Globus pallidus (tissue), 1 donor: Measurements from ENCODE around the gene CHAC2.
"Not testable (repeated sequence)": the region's sequence is repeated elsewhere in the genome, so short reads cannot be mapped to it uniquely, and the experiment has no call there.

Source experiments
- DNase-seq: peaks from one replicate; pipeline ENCODE4 v3.0.0-alpha.2; 2015; ENCODE audit warnings: low spot score

Gene CHAC2

DNA sequence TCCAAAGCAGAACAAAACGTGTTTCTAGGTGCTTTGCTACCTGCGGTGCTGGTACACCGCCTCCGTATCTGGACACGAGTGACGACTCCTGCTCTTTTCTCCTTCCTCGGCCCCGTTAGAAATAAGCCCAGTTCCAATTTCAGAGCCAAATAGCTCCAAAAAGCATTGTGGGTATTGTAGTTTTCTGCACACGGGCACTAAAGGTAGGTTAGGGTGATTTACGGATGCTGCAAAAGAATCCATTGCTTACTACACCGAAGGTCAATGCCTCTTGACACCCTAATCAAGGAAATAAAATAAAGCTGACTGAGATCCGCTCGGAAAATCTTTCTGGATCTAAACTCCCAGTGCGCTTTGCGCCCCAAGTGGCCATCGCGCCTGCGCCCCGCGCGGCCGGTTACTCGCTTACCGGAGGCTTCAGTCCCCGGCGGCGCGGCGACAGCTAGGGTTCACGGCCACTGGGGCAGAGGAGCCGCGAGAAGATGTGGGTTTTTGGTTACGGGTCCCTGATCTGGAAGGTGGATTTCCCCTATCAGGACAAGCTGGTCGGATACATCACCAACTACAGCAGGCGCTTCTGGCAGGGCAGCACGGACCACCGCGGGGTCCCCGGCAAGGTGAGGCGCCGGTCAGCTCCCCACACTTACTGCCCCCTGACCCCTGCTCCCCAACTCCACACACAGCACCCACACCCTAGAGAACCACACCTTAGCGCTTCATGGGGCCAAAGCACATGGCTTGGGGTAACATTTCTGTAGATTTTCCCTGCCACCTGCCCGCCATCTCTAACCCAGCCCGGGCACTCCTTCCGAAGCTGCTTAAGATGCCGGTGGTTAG lies at the start of gene CHAC2:
CHAC2 (plus strand) TSS at position 400 of the 837 bp plus-strand sequence; CDS start at position 483, 83 bp downstream.
- peak; percentile 80 for DNase-seq

DNA sequence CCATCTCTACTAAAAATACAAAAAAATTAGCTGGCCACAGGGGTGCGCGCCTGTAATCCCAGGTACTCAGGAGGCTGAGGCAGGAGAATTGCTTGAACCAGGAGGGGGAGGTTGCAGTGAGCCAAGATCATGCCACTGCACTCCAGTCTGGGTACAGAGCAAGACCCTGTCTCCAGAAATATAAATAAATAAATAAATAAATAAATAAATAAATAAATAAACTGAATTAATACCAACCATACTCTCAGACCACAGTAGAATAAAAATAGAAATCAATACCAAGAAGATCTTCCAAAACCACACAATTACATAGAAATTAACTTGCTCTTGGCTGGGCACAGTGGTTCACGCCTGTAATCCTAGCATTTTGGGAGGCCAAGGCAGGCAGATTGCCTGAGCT lies 46.7 kb upstream of the CHAC2 start:
- not testable (repeated sequence) for DNase-seq

DNA sequence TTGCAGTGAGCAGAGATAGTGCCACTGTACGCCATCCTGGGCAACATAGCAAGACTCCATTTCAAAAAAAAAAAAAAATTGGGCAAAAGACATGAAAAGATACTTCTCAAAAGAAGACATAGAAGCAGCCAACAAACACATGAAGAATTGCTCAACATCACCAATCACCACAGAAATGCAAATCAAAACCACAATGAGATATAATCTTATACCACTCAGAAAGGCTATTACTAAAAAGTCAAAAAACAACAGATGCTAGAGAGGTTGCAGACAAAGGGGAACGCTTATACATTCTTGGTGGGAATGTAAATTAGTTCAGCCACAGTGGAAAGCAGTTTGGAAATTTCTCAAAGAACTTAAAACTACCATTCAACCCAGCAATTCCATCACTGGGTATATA lies 43.1 kb upstream of the CHAC2 start:
- DNase-seq = no peak

DNA sequence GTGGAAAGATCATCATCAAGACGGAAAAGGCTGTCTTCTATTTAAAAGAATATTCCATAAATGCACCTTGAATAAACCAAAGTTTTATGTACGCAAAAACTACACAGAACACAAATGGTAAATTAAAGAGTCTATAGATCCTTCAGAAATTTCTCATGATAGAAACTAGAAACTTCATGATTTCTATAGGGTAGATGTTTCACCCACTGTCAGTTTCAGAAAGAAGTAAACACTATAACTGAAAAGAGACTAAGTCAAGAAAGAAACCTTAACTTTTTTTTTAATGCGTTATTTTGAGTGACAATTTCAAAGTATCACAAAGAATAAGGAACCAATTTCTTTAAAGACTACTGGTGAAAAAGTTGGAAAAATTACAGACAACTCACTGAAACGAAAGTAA lies 41.9 kb upstream of the CHAC2 start:
- no peak for DNase-seq

GRCh38 chr2:53727921-53728320 lies 39.7 kb upstream of the CHAC2 start:
- DNase-seq = no peak

DNA sequence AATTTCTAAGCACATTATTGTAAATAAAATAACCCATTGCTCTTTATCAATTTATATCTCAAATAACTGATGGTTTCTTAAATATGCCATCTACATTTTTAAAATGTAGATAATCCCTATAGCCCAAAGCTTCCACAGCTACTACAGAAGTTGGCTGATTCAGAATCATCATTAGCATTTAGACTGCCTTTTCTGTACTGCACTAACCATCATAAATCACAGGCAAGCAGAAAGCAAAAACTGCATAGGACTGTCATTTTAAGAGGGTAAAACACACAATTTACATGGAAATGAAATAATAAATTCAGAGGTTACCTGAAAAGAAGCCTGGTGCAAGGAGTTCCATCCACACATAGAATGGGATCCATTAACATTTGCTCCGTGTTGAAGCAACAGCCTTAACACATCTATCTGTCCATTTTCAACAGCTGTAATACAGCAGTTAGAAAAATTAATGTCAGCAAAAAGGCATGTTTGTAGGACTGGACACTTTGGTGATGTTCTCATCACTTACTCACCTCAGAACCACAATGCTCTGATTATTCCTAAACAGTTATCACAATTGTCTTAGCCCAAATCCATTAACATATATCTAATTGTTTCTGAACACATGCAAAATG lies 38.4 kb upstream of the CHAC2 start:
- DNase-seq = no peak

GRCh38 chr2:53737091-53737490 lies 30.5 kb upstream of the CHAC2 start:
- DNase-seq = no peak

GRCh38 chr2:53739032-53739431 lies 28.6 kb upstream of the CHAC2 start:
- no peak for DNase-seq

GRCh38 chr2:53740170-53740569 lies 27.4 kb upstream of the CHAC2 start:
- peak; percentile 40 for DNase-seq

GRCh38 chr2:53744395-53745065 lies 23.1 kb upstream of the CHAC2 start:
- DNase-seq = no peak

- peak; percentile 48 for DNase-seq
Observed at GRCh38 chr2:53750041-53750768, 17.4 kb upstream of the CHAC2 start.

- no peak for DNase-seq
Observed at GRCh38 chr2:53751728-53752127, 15.9 kb upstream of the CHAC2 start.

DNA sequence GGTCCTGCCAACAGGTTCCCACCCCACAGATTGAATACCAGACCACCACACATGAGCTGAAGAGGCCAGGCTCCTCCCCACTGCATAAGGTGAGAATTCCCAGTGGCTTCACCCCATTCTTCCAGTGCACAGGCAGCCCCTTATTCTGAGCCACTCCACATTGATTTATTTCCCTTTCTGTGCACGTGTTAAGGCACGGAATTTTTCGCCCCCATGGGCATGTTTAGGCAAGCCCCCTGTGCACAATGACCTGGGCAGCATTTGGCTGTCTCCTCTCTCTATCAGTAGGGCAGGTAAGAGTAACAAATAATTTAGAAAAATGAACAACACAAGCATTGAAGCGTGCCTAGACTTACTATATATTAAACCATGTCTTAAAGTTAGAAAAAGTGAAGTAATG lies 15.2 kb upstream of the CHAC2 start:
- DNase-seq = no peak

GRCh38 chr2:53753041-53753440 lies 14.6 kb upstream of the CHAC2 start:
- no peak for DNase-seq

- DNase-seq = no peak
Observed at GRCh38 chr2:53755121-53755520, 12.5 kb upstream of the CHAC2 start.

- no peak for DNase-seq
Observed at GRCh38 chr2:53756644-53757043, 11.0 kb upstream of the CHAC2 start.

DNA sequence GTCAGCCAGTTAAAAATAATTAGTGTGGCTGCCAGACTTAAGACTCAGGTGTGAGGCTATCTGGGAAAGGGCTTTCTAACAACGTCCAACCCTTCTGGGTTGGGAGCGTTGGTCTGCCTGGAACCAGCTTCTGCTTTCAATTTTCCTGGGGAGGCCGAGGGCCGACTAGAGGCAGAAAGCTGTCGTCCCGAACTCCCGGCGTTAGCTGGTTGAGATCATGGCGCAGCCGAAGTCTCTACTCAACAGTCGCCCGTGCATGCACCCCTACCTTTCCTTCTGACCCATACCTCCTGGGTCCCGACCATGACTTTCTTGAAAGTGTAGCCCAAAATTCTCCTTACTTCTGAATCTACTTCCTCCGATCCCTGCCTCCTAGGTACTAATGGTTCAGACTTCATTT lies 10.4 kb upstream of the CHAC2 start:
- DNase-seq = not testable (repeated sequence)

DNA sequence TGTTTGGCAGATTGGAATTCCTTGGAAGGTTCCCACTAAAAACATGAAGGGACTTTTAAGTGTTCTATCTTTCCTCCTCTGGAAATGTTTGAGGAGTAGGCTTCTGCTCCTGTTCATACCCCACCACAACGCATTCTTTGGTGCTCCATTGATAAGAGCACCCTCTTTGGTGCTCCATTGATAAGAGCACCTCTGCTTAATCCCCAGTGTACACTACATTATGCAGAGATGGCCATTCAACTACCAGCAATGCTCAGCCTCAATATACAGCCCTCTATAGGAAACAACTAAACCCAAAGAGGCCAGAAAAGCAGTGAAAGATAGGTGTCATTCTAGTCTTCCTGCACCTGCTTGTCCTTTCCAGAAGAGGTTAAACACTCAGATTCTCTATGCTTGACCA lies 1.8 kb upstream of the CHAC2 start:
- DNase-seq = no peak

DNA sequence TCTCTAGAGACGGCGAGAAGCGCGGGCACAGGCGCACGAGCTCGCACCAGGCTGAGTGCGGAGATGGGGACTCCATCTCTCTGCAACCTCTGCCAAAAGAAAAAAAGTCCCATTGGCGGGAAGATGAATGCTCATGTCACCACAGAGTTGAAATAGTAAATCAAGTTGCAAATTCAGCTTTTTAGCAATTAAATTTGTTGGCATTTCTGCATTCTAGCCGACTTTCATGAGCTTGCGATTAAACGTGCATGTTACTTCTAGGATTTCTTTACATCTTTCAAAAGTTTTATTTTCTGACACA lies 588 bp downstream of the CHAC2 start:
- no peak for DNase-seq

- no peak for DNase-seq
Observed at GRCh38 chr2:53769318-53769945, 1.8 kb downstream of the CHAC2 start.

DNA sequence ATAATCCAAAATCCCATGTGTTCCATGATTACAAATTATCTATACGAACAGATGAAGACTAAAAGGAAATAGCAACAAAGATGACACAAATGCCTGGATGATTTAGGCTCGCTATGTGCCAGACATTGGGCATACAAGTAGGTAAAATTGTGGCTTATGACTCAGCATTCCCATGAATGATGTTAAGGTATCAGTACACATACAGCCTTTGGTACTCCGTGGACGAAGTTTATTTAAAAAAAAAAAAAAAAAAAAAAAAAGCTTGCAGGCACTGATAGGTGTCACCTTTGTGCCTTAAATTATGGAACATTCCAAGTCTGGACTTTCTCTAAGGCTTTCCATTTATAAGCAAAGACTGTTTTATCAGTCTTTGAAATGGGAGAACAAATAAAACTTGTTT lies 2.7 kb downstream of the CHAC2 start:
- DNase-seq = no peak

- no peak for DNase-seq
Observed at GRCh38 chr2:53777134-53777533, 9.5 kb downstream of the CHAC2 start.
